ENCODE results near the gene GPR32.
"Not testable (repeated sequence)": the region's sequence is repeated elsewhere in the genome, so short reads cannot be mapped to it uniquely, and the experiment has no call there.

GPR32 gene

DNA sequence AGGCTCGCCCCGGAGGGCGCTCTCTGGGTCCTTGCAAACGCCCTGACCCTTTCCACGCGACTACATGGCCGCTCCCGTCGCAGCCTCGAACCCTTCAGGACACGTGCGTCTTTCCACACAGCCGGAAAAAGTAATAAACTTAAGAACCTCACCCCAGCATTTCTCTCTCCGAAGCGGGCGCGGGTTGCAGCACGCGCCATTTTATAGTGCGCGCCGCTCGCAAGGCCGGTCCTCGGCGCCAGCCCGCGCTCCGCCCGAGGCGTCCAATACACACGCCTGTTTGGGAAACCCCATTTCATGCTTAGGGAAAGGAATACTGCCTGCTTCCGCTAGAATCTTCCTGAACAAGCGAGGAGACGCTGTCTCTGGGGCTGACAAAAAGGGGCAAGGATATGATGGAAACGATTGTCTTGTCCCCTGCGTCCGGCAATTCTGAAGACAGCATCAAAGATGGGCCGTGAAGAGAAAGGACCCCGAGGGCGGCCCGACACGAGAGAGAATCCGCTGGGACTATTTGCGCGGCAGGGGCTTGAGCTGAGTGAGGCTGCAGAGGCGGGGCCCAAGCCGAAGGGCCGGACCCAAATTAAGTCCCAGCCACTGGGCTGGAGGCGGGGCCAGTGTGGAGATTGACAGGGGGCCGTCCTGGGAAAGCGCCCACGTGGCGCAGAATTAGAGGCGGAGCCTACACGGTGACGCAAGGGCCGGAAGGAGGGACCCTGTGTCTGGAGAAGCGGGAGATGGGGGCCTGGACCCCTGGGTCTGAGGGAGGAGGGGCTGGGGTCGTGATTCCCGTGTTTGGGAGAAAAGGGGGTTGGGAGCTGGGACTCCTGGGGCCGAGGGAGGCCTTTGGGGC, 34.4 kb downstream of the GPR32 start:
- DNase-seq: peak; percentile 92

DNA sequence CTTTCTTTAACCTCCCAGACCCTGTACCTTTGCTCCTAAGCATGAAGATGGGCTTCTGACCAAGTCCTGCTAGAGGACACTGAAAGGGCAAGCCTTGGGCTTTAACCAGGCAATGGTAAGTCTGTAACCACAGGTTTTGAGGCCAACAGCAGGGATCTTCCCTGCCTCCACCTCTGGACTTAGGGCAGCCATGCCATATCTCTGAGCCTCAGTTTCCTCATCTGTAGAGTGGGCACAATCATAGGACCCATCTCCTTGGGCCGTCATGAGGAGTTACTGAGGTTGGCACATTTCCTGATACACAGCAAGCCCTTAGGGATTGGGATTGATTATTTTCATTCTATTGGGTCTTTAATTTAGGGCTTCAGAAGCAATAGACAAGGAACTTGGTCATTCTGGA, 38.6 kb downstream of the GPR32 start:
- DNase-seq: no peak

DNA sequence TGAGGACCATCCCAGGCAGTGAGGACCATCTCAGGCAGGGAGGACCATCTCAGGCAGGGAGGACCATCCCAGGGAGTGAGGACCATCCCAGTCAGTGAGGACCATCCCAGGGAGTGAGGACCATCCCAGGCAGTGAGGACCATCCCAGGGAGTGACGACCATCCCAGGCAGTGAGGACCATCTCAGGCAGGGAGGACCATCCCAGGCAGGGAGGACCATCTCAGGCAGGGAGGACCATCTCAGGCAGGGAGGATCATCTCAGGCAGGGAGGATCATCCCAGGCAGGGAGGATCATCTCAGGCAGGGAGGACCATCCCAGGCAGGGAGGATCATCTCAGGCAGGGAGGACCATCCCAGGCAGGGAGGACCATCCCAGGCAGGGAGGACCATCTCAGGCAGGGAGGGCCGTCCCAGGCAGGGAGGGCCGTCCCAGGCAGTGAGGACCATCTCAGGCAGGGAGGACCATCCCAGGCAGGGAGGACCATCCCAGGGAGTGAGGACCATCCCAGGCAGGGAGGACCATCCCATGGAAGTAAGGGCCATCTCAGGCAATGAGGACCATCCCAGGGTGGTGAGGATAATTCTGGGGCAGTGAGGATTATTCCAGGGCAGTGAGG, 41.5 kb downstream of the GPR32 start:
- not testable (repeated sequence) for DNase-seq

DNA sequence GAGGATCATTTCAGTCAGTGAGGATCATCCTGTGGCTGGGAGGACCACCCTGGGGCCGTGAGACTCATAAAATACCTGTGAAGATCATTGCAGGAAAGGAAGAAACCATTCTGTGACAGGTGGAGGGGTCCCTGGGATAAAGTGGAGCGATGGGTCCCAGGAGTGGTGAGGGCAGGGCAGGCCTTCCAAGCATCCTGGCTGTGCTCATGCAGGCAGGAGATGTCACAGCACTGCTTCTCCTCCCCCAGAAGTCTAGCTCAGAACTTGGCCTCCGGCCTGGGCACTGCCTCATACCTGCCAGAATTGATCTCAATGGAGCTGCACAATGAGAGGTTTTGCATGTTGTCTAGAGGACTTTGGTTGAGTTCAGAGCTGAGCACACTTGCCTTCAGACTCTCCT, 42.2 kb downstream of the GPR32 start:
- no peak for DNase-seq

DNA sequence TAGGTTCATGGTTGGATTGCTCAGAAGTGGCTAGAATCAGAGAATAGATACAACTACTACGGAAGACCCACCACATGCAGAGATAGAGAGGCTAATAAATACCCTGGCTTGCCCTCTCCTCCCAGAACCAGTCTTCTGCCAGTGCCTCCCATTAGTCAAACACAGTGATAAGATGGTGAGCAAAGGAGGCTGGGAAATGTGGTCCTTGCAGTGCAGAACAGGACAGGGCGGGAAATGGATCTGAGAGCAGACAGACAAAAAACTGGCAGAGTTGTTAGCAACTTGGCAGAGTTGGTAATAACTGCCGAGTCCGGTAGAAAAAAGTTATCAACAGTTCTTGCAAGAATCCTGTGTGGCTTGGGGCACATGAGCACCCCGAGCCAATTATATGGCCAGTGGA, 44.6 kb downstream of the GPR32 start:
- DNase-seq: no peak

DNA sequence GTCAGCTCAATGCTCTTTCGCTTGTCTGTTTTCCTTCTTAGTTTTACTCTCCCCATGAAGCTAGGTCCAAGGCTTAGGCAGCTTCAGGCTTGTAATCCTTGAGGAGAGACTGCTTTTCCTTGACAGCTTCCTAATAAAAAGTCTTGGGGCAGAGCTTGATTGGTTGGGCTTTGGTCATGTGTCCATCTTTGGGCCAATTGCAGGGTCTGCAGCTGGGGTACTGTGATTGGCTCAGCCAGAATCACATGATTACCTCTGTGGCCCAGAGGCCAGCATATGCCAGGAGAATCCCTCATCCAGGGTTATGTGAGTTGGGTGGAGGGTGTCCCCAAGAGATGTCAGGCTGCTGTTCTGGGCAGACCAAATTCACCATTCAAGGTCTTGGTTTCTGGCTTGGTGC, 45.2 kb downstream of the GPR32 start:
- no peak for DNase-seq

DNA sequence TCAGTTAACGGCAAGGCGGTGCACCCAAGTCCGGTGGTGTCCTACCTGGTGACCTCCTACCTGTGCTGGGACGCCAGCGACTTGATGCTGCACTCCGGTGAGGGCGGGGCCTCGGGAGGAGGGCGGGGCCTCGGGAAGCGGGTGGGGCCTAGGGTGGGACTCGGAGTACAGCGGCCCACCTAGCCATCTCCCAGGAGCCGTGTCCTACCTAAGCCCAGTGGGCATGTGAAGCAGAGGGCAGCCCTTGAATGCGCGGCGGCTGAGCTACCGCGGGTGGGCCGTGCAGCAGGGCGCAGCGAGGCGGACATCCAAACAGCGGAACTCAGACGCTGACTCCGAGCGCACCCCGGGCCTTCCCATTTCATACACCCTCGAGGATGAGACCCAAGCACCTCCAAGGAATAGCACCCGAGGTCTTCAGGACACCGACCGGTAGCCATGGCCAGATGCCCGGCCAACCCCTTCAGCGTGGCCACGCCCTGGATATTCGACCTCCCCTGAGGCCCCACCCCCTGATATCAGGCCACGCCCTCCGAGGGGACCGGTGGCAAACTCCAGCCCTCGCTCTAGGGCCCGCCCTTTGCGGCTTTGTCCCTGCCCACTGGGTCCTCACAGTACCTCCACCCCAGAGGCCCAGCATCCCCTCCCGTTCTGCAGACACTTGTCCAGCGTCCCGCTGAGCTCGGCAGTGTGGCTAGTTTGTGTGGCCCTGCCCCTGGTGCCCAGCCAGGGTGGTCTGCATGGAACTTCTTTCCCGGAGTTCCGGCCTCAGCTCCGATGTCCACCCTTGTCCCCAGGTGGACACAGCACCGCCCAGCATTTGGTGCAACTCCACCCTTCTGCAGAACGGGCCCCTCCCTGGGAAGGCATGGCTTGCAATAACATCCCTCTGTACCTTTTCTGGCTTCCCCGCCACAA, 47.9 kb downstream of the GPR32 start:
- no peak for DNase-seq

DNA sequence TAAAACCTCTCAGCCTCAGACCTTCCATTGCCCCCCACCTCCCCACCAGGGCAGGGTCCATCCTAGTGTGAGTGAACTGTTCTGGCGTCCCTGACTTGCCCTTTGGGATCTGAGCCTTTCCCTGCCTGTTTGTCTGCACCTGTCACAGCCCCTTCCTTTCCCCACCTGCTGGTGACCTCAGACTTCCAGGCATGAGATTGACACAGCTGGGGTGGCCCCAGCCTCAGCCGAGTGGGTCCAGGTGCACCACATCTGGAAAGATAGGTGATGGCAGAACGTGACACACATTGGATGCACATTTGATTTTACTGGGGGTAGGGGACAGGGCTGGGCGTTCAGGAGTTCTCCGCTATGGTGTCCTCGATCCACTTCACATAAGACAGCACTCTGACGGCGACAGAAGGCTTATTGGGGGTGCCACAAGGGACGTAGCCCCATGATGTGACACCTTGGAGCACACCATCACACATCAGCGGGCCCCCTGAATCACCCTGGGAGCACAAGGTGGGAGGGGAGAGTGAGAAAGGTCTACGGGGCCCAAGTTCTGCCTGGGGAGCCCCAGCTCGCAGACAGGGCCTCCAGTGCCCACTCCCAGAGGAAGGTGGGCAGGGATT, 48.7 kb downstream of the GPR32 start:
- DNase-seq: no peak

DNA sequence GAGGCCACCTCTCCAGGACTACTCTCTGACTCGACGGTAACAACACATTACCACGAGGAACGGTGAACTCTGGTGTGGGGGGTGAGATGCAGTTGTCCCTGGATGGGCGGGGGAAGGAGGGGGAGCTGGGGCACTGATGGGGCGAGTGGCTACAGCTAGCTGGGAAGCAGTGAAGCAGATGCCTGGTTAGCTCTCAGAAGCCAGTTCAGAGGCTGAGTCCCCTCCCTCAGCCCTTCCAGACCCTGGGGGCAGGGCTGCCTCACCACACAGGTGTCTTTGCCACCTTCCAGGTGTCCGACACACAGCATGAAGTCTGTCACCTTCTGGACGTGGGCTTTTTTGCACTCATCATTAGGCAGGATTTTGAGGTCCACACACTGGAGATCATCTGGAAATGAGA, 49.4 kb downstream of the GPR32 start:
- DNase-seq: no peak

DNA sequence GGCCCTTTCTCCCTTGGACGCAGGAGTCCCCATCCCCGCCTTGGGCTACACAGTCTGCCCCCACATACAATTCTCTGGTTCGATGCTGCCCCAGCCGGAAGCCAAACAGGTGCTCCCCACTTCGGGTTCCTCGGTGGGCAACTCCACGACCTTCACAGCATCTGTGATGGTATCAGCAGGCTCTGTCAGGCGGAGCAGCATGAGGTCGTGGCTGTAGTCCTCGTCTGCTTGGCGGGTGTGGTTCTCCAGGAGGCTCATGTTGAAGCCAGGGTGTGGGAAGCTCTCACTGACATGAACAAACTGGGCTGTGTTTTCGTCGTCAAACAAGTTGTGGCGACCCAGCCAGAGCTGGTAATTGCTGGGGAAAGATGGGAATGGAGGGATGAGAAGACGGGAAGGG, 49.8 kb downstream of the GPR32 start:
- DNase-seq: no peak

DNA sequence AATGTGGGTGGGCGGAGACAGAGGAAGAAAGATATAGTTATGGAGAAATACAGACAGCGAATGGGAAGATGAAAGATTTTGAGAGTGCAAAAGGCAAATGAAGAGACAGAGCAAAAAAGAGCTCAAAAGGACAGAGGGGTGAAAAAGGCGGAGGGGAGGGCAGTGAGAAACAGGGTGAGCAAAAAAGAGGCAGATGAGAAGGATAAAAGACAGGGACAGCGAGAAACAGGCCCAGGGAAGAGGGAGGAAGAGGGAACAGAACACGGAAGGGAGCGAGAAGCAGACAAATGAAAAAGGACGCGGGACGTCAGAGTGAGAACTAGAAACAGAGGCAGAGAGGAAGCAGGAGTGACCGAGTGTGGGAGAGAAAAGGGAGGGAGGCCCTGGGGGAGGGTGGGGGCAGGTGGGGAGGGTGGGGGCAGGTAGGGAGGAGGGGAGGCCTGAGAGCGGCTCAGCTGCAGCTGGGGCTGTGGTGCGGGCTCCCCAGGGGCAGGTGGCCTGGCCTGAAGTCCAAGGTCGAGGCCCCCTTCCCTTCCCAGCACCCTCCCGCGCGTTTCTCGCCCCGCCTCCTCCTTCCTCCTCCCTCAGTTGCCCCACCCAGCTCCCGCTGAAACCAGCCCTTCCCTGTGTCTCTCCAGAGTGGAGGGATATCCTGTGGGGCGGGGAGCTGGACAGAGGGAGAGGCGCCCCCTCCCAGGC, 50.4 kb downstream of the GPR32 start:
- no peak for DNase-seq

DNA sequence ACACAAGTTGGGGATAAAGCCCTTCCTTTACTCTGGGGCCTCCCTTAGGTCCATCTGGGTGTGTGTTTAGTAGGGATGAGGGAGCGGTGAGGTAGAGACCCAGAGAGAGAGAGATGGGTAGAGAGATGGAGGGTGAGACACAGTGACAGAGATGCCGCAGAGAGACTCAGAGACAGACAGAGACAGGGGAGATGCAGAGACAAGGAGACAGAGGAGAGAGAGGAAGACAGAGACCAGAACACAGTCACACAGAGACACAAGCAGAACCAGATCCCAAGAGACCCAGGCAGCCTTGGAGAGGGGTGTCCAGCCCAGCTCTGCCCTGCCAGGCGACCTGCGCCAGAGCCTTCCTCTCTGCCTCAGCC, 51.0 kb downstream of the GPR32 start:
- DNase-seq: no peak
